SIG-M5 treated with dmso at 0.1 percent for 504 hours (cell line): Measurements from ENCODE around the gene COPG2.
"Not testable (repeated sequence)": the region's sequence is repeated elsewhere in the genome, so short reads cannot be mapped to it uniquely, and the experiment has no call there.

ENCODE experiments used
- DNase-seq: peaks from one replicate; lab custom pipeline; 2025; ENCODE audit not compliant: unreplicated experiment; lab: John Stamatoyannopoulos, UW

The COPG2 gene

DNA sequence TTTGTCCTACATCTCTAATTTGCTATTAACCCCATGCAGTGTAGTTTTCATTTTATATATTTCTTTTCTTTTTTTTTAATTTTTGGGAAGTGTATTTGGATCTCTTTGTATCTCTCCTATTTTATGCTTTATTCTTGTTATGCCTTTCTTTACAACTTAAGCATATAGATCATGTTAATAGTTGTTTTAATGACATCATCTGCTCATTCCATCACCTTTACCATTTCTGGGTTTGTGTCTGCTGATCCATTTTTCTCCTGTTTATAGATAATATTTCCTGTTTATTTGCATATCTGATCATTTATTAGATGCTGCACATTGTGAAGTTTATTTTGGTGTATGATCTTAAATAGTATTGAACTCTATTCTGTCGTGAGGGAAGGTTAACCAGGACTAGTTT lies 13.7 kb downstream of the COPG2 start:
- no peak for DNase-seq

DNA sequence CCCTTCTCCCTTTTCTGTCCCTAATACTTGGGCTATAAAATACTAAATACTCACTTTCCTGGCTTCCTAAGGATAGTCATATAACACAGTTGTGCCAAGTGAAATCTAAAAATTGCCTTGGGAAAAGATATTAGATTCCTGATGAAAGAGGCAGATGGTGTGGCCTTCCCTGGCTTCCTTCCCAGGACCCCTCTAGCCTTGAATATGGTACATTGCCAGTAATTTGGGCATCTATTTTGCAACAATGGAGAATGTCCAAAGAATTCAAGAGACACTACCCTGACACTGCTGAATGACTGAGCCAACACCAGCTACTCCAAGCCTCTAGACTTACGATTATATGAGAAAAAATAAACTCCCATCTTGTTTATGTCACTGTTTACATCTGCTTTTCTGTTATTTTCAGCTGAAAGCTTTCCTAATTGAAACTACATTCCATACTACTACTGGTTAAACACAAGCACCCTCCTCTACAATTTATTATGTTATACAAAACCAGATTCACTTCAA lies 17.9 kb downstream of the COPG2 start:
- DNase-seq: no peak

DNA sequence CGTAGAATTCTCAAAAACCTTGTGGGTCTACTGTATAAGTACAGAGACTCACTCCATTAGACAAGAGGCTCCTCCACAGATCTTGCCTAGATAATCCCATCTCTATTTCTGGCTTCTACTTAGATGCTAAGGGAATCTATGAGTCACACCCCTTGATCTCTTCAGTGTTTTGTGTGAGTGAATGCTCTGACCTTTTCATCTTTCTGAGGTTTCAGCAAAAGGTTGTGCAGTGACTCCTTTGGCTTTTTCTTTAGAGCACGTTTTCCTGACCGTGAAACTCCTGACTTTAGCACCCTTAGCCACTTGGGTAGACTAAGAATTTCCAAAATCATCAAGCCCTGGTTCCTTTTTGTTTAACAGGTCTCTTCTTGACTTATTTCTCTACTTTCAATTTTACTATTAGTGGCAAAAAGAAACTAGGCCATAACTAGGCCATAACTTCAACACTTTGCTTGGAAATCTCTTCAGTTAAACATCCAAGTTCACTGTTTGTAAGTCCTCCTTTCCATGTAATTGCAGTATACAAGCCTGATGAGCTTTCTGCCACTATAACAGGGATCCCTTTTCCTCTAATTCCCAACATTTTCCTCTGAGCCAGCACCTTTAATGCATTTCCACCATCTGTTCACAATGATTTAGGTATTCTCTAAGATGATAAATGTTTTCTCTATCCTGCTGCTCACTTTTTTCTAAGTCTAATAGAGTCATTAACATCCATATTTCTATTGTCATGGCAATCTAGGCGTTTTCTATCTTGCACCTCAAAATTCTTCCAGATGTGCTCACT lies 19.4 kb downstream of the COPG2 start:
- no peak for DNase-seq

DNA sequence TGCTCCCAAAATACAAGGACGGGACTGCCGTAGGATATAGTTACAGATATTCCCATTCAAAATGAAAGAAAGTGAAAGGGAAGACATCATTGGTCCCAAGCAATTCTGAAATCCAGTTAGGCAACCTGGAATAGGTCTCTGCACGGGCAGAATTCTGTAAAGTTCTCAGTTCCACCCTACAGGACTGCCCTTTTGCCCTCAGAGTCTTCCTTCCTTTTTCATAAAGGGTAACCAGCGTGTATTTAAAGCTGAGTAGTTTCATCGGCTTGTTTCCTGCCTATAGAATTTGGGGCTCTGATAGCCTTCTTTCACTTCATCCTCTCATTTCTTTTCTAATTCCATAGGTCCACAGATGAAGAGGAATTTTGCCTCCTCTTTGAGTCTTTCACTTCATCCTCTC lies 20.0 kb downstream of the COPG2 start:
- no peak for DNase-seq

DNA sequence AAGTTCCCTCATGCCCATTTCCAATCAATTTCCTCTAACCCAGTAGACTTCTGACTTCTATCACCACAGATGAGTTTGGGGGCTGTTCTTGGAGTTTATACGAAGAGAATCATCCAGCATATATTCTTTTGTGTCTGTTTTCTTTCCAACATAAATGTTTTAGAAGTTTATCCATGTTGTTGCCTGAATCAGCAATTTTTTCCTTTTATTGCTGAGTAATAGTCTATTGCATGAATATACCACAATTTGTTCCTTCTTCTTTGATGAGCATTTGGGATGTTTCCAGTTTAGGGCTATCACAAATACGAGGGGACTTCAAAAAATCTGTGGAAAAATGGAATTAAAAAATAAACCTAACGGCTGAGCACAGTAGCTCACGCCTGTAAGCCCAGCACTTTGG lies 26.2 kb downstream of the COPG2 start:
- no peak for DNase-seq

DNA sequence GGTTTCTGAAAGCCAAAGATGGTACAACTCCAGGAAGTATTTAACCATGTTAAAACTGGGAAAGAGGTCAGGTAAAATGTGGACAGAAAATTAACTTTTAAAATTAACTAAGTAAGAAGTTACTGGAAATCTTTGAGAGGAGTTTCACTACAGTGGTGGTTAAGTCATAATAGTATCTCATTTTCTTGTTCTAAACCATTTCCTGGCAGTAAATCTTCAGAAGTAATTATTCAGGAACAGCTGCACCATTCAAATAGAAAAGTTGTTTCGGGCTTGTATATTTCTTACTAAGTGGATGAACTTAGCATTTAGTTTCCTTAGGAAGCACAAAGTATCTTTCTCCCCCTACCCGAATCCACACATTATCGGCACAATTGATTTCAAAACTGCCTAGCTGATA lies 27.1 kb downstream of the COPG2 start:
- no peak for DNase-seq

DNA sequence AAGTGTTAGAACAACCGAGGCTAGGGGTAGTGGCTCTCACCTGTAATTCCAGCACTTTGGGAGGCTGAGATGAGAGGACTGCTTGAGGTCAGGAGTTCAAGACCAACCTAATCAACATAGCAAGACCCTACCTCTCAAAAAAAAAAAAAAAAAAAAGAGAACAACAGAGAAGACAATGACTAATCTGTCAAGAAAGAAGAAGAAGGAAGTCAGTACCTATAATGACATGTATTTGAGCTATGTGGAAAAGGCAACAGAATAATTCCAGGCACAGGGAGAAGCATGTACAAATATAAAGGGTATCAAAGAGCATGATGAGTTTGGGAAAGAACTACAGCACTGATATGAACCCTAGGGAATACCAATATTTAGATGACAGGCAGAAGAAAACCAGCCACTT lies 27.5 kb downstream of the COPG2 start:
- DNase-seq: no peak

DNA sequence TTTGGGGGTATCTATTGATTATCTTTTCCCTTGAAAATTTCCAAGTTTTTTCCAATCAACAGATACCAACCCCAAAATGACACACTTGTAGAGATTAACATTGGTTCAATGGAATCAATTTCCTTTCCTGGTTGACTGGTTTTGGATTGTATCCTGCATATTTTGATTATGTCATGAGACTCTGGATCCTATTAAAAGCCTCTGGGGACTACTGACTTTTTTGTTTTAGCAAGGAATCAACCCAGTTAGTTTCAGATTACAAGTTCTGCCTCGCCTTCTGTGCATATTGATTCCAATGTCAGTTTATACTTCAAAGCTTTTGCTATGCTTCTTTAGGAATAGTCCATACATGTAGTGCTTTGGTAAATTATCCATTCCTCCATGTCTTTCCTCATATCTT lies 29.2 kb downstream of the COPG2 start:
- no peak for DNase-seq

DNA sequence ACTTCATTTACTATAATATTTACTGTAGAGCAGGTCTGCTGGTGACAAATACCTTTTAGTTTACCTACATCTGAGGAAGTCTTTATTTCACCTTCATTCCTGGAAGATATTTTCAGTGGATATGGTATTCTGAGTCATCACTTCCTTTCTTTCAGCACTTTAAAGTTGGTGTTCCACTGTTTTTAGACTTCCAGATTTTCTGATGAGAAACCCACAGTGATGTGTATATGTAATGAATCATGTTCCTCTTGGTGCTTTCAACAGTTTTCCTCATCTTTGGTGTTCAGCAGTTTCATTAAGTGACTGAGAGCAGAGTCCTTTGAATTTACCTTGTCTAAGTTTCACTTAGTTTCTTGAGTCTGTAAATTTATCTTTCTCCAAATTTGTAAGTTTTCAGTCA lies 36.4 kb downstream of the COPG2 start:
- no peak for DNase-seq

DNA sequence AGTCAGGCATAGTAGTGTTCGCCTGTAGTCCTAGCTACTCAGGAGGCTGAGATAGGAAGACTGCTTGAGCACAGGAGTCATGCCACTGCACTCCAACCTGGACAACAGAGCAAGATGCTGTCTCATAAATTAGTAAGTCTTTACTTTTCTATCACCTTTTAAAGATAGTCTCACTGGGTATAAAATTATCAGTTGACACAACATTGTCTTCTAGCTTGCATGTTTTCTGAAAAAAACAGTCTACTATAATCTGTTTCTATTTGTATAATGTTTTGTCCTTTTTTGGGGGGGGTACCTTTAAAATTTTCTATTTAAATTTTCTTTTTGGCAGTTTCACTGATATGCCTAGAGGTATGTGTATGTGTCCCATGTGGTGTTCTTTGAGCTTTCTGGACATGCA lies 39.6 kb downstream of the COPG2 start:
- DNase-seq: no peak

DNA sequence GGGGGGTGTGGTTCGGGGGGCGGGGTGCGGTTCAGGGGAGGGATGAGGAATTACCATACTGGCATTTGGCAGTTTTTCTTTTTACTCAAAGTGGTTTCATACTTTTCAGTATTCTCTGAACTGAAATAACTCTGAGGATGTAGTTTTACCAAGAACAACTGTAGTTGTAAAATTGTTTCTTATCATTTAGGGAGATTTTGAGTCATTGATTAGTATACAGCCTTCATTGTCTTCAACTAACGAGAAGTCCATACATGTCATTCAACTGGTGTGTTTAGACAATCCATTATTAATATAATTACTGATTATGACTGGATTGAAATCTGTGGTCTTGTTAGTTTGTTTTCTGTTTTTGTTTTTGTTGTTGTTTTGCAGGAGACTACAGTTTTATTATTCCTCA lies 40.8 kb downstream of the COPG2 start:
- no peak for DNase-seq

DNA sequence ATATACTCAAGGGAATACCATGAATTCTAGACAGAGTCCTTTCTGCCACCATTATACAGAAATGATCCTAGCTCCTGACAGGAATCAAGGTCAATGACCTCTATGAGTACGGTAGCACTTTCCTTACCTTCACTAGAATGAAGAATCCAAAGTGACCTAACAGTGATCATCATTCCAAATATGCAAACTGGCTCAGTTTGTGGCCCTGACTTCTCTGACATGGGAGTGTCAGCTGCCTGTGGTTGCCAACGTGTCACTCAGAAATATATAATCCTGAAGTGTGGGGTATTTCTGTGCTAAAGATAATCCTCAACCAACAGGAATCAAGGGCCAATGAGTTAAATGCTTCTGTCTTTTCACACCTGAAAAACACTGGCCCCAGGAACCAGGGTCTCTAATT lies 45.7 kb downstream of the COPG2 start:
- DNase-seq: no peak

DNA sequence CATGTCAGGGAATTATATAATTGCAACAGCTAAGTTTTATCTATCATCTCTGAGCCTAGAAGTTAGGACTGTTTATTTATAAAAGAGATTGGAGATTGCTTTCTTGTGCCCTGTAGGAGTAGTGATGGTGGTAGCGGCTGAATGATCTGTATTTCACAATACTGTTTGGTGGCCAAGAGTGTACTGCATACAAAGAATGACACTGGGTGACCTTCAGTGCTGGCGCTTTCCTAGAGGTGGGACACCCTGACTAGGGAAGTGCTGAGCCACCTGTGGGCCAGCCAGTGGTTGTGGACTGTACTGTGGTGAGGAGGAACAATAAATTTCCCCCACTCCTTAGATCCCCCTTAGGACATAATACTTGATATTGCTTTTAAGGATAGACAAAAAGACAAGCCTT lies 53.0 kb downstream of the COPG2 start:
- no peak for DNase-seq

DNA sequence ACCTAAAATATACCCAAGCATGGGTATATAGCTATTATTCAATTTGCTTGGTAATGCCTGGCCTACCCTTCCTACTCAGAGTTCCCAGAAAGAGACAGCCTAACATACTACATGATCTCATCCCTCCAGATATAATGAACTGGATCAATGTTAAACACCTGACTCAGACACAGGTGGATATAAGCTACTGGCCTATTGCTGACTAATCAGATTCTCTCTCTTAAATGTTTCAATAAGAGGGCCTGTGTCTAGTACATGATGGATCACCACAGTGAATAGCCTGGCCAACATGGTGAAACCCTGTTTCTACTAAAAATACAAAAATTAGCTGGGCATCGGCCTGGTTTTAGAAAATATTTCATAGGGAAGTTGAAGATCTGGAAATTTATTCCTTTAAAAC lies 54.1 kb downstream of the COPG2 start:
- no peak for DNase-seq

DNA sequence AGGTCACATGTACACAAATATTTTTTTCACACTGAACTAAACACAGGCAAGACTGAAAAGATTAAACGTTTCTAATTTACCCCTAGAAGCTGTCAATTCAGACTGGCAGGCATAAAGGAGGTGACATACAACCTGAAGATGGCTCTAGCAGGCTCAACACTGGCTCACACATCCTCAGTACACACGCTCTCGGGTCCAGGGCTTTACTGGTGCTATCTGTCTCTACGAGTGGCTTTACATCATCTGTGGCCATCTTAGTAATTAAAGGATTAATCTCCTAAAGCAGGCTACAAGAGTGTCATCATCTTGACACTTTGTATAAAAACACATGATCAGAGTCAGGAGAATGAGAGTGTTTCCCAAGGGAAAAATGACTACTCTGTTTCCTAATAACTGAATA lies 57.3 kb downstream of the COPG2 start:
- DNase-seq: no peak

DNA sequence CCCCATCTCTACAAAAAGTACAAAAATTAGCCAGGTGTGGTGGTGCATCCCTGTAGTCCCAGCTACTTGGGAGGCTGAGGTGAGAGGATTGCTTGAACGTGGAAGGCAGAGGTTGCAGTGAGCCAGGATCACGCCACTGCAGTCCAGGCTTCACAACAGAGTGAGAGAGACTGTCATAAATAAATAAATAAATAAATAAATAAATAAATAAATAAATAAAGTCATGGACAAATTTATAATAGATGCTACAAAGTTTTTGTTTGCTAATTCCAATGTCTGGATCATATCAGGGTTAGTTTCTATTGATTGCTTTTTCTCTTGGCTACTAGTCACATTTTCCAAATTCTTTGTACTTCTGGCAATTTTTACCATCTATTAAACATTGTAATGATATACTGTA lies 61.5 kb downstream of the COPG2 start:
- DNase-seq: not testable (repeated sequence)

DNA sequence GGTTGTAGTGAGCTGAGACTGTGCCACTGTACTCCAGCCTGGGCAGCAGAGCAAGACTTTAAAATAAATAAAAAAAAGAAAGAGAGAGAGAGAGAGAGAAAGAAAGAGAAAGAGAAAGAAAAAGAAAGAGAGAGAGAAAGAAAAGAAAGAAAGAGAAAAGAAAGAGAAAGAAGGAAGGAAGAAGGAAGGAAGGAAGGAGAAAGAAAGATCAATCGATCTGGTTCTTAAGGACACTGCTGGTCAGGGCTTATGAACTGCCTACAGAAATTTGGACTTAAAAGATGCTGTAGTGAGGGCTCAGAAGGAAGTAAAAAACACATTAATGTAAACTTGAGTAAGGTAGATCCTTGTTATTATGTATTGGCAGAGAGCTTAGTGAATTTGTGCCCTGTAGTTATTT lies 62.4 kb downstream of the COPG2 start:
- DNase-seq: no peak

DNA sequence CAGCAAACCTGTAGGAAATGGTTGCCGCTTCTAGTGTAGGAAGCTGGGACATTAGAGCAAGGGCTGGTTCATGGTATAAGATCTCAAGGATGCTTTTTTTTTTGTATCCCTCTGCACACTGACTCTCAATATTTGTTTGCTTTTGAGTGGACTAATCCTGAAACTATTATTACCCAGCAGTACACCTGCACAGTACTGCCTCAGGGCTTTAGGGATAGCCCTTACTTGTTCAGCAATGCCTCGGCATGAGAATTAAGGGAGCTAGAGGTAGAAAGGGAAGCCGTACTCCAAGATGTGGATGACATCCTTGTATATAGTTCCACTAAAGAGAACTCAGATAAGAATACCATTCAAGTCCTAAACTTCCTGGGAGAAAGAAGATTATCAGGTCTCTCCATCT lies 70.5 kb downstream of the COPG2 start:
- no peak for DNase-seq

DNA sequence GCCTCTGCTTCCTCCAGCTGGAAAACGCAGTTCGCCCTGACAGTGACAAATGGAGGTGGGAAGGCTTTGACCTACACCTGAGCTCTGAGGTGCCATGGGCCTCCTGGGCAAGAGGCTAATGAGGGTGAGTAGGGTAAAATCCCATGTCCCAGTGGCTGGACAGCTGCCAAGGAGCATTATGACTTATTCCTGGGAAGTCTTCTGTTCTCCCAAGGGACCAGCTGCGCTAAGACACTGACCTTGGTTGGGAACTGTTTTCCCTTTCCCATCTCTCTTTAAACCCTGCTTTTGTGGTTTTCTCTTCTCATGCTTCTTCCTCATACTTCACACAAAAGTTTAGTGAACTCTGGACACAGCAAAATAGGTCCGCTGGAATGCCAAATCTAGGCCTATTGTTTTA lies 72.6 kb downstream of the COPG2 start:
- no peak for DNase-seq

DNA sequence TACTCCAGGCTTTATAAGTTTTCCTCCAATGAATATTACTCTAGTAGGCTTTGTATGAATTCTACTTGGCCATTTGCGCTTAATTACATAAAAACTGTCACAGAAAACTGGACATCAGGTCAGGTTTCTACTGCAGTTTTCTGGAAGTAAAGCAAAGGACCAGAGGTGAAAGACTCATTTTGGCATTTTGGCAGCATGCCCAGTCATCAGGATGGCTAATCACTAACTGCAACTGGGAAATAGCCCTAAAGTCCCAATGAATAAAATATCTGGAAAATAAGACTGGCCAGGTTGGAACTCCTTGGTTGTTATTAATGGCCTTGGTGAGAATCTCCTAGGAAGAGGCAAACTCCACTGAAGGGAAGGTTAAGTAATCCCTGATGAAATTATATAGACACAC lies 75.5 kb downstream of the COPG2 start:
- DNase-seq: no peak

DNA sequence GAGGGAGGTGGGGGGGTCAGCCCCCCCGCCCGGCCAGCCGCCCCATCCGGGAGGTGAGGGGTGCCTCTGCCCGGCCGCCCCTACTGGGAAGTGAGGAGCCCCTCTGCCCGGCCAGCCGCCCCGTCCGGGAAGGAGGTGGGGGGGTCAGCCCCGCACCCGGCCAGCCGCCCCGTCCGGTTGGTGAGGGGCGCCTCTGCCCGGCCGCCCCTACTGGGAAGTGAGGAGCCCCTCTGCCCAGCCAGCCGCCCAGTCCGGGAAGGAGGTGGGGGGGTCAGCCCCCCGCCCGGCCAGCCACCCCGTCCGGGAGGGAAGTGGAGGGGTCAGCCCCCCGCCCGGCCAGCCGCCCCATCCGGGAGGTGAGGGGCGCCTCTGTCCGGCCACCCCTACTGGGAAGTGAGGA lies 77.1 kb downstream of the COPG2 start:
- DNase-seq: not testable (repeated sequence)

DNA sequence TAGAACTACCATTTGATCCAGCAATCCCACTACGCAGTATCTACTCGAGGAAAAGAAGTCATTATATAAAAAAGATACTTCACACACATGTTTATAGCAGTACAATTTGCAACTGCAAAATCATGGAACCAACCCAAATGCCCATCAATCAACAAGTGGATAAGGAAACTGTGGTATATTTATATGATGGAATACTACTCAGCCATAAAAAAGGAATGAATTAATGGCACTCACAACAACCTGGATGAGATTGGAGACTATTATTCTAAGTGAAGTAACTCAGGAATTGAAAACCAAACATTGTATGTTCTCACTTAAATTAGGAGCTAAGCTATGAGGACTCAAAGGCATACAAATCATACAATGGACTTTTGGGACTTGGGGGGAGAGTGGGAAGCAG lies 82.6 kb downstream of the COPG2 start:
- not testable (repeated sequence) for DNase-seq

DNA sequence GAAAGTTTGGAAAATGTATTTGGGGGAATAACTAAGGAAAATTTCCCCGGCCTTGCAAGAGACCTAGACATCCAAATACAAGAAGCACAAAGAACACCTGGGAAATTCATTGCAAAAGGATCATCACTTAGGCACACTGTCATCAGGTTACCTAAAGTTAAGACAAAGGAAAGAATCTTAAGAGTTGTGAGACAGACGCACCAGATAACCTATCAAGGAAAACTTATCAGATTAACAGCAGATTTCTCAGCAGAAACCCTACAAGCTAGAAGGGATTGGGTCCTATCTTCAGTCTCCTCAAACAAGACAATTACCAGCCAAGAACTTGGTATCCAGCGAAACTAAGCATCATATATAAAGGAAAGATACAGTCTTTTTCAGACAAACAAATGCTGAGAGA lies 93.4 kb downstream of the COPG2 start:
- DNase-seq: not testable (repeated sequence)
